HG03354 (cell line): ENCODE measurements around the gene AP3S1.
"Not testable (repeated sequence)": the region's sequence is repeated elsewhere in the genome, so short reads cannot be mapped to it uniquely, and the experiment has no call there.

Experiments
- ATAC-seq: cut with Tn5 transposase; IDR thresholded peaks from one replicate; pipeline ENCODE4 v1.9.1; 2021; ENCODE audit warnings: mild to moderate bottlenecking; ENCODE audit not compliant: unreplicated experiment, poor library complexity, severe bottlenecking

The AP3S1 gene

GRCh38 chr5:115858396-115858795, 16.7 kb downstream of the AP3S1 start:
- ATAC-seq: no peak

GRCh38 chr5:115859378-115859777, 17.6 kb downstream of the AP3S1 start:
- ATAC-seq: no peak

- no peak for ATAC-seq
Observed at GRCh38 chr5:115869256-115869795, 27.6 kb downstream of the AP3S1 start.

GRCh38 chr5:115872447-115872846, 30.7 kb downstream of the AP3S1 start:
- no peak for ATAC-seq

GRCh38 chr5:115873392-115873791, 31.7 kb downstream of the AP3S1 start:
- ATAC-seq: no peak

GRCh38 chr5:115875447-115875846, 33.7 kb downstream of the AP3S1 start:
- ATAC-seq: no peak

- ATAC-seq: not testable (repeated sequence)
Observed at GRCh38 chr5:115877342-115877741, 35.6 kb downstream of the AP3S1 start.

GRCh38 chr5:115882434-115882833, 40.7 kb downstream of the AP3S1 start:
- not testable (repeated sequence) for ATAC-seq

GRCh38 chr5:115884704-115885103, 43.0 kb downstream of the AP3S1 start:
- no peak for ATAC-seq

GRCh38 chr5:115885208-115885607, 43.5 kb downstream of the AP3S1 start:
- not testable (repeated sequence) for ATAC-seq

GRCh38 chr5:115888027-115888426, 46.3 kb downstream of the AP3S1 start:
- ATAC-seq: no peak

GRCh38 chr5:115892021-115892420, 50.3 kb downstream of the AP3S1 start:
- ATAC-seq: no peak

GRCh38 chr5:115894342-115894741, 52.6 kb downstream of the AP3S1 start:
- no peak for ATAC-seq

- no peak for ATAC-seq
Observed at GRCh38 chr5:115895821-115896220, 54.1 kb downstream of the AP3S1 start.

GRCh38 chr5:115898656-115899055, 56.9 kb downstream of the AP3S1 start:
- no peak for ATAC-seq

- ATAC-seq: no peak
Observed at GRCh38 chr5:115907177-115907576, 65.4 kb downstream of the AP3S1 start.

GRCh38 chr5:115913623-115914400, 72.1 kb downstream of the AP3S1 start:
- ATAC-seq: not testable (repeated sequence)

GRCh38 chr5:115920171-115920725, 78.5 kb downstream of the AP3S1 start:
- no peak for ATAC-seq

- not testable (repeated sequence) for ATAC-seq
Observed at GRCh38 chr5:115928578-115929407, 87.1 kb downstream of the AP3S1 start.

- ATAC-seq: not testable (repeated sequence)
Observed at GRCh38 chr5:115930171-115930570, 88.4 kb downstream of the AP3S1 start.
